SK-N-SH (cell line): ENCODE measurements around the gene PCDHGA5.
"Not testable (repeated sequence)": the region's sequence is repeated elsewhere in the genome, so short reads cannot be mapped to it uniquely, and the experiment has no call there.

ENCODE experiments used
- EZH2phosphoT487 ChIP-seq: fragments of 200-600 bp; sonication (generic); IDR thresholded peaks from 2 replicates; pipeline ENCODE4 v1.6.1; 2017; ENCODE audit warnings: low read depth, mixed run types, mild to moderate bottlenecking, antibody characterized with exemption, moderate library complexity, borderline replicate concordance
- MXI1 ChIP-seq: IDR thresholded peaks from 2 replicates; pipeline ENCODE4 v1.6.1; 2012; ENCODE audit warnings: mild to moderate bottlenecking, low read depth, low read length, improper control_type of control experiment
- POLR2AphosphoS5 ChIP-seq: IDR thresholded peaks from 2 replicates; pipeline ENCODE4 v1.6.1; 2012; ENCODE audit warnings: low read depth, low read length
- RFX5 ChIP-seq: IDR thresholded peaks from 2 replicates; pipeline ENCODE4 v1.6.1; 2012; ENCODE audit warnings: mild to moderate bottlenecking, improper control_type of control experiment, low read length
- SIN3A ChIP-seq: IDR thresholded peaks from 2 replicates; pipeline ENCODE4 v1.6.1; 2012; ENCODE audit warnings: low read depth, mild to moderate bottlenecking, low read length, moderate library complexity, borderline replicate concordance
- SMC3 ChIP-seq: IDR thresholded peaks from 2 replicates; pipeline ENCODE4 v1.6.1; 2012; ENCODE audit warnings: low read depth, low read length, improper control_type of control experiment
- YY1 ChIP-seq: IDR thresholded peaks from 2 replicates; pipeline ENCODE4 v1.4.0; 2012; ENCODE audit warnings: low read depth, mild to moderate bottlenecking
- TF ChIP-seq, protein P1 (sequence below): fragments of 150-350 bp; IDR thresholded peaks from 2 replicates; pipeline ENCODE4 v1.6.1; 2017; ENCODE audit warnings: antibody characterized with exemption, low read length, low read depth, borderline replicate concordance
- TF ChIP-seq, protein P2 (sequence below): fragments of 200-600 bp; sonication (generic); IDR thresholded peaks from 2 replicates; pipeline ENCODE4 v1.6.1; 2017; ENCODE audit warnings: antibody characterized with exemption, mild to moderate bottlenecking, moderate library complexity
- TF ChIP-seq, protein P3 (sequence below): IDR thresholded peaks from 2 replicates; pipeline ENCODE4 v1.6.1; 2012; ENCODE audit warnings: mild to moderate bottlenecking, low read depth, low read length, moderate library complexity

GRCh38 chr5:141387557-141388311, 23.8 kb downstream of the PCDHGA5 start, which contains the start of gene PCDHGB4:
- TF ChIP-seq, protein P1, sequence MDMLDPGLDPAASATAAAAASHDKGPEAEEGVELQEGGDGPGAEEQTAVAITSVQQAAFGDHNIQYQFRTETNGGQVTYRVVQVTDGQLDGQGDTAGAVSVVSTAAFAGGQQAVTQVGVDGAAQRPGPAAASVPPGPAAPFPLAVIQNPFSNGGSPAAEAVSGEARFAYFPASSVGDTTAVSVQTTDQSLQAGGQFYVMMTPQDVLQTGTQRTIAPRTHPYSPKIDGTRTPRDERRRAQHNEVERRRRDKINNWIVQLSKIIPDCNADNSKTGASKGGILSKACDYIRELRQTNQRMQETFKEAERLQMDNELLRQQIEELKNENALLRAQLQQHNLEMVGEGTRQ: not testable (repeated sequence)
- TF ChIP-seq YY1, POLR2AphosphoS5, RFX5, MXI1, EZH2phosphoT487, SMC3, SIN3A: not testable (repeated sequence)
- TF ChIP-seq, protein P2, sequence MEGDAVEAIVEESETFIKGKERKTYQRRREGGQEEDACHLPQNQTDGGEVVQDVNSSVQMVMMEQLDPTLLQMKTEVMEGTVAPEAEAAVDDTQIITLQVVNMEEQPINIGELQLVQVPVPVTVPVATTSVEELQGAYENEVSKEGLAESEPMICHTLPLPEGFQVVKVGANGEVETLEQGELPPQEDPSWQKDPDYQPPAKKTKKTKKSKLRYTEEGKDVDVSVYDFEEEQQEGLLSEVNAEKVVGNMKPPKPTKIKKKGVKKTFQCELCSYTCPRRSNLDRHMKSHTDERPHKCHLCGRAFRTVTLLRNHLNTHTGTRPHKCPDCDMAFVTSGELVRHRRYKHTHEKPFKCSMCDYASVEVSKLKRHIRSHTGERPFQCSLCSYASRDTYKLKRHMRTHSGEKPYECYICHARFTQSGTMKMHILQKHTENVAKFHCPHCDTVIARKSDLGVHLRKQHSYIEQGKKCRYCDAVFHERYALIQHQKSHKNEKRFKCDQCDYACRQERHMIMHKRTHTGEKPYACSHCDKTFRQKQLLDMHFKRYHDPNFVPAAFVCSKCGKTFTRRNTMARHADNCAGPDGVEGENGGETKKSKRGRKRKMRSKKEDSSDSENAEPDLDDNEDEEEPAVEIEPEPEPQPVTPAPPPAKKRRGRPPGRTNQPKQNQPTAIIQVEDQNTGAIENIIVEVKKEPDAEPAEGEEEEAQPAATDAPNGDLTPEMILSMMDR: peak; percentile 8; the same call in 1 of the 2 replicates
- TF ChIP-seq, protein P3, sequence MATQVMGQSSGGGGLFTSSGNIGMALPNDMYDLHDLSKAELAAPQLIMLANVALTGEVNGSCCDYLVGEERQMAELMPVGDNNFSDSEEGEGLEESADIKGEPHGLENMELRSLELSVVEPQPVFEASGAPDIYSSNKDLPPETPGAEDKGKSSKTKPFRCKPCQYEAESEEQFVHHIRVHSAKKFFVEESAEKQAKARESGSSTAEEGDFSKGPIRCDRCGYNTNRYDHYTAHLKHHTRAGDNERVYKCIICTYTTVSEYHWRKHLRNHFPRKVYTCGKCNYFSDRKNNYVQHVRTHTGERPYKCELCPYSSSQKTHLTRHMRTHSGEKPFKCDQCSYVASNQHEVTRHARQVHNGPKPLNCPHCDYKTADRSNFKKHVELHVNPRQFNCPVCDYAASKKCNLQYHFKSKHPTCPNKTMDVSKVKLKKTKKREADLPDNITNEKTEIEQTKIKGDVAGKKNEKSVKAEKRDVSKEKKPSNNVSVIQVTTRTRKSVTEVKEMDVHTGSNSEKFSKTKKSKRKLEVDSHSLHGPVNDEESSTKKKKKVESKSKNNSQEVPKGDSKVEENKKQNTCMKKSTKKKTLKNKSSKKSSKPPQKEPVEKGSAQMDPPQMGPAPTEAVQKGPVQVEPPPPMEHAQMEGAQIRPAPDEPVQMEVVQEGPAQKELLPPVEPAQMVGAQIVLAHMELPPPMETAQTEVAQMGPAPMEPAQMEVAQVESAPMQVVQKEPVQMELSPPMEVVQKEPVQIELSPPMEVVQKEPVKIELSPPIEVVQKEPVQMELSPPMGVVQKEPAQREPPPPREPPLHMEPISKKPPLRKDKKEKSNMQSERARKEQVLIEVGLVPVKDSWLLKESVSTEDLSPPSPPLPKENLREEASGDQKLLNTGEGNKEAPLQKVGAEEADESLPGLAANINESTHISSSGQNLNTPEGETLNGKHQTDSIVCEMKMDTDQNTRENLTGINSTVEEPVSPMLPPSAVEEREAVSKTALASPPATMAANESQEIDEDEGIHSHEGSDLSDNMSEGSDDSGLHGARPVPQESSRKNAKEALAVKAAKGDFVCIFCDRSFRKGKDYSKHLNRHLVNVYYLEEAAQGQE: not testable (repeated sequence)
